ENCODE data around the gene RHBDD1. TPM values are rescaled to one million over a fixed set of nuclear protein-coding genes. Genes with fewer than 3 reads are reported as not detected.

The RHBDD1 gene
- polyA plus RNA-seq, 1 donor = 13.4 TPM

GRCh38 chr2:226845386-226846116 lies 9.7 kb downstream of the RHBDD1 start:
- DNase-seq (ENCODE audit: low read depth) = no peak

GRCh38 chr2:226847090-226847489 lies 11.2 kb downstream of the RHBDD1 start:
- no peak for DNase-seq (ENCODE audit: low read depth)

- no peak for DNase-seq (ENCODE audit: low read depth)
These were observed 11.7 kb downstream of the RHBDD1 start for GRCh38 chr2:226847511-226847910.

- DNase-seq (ENCODE audit: low read depth) = no peak
These were observed 13.5 kb downstream of the RHBDD1 start for GRCh38 chr2:226849349-226849748.

- no peak for DNase-seq (ENCODE audit: low read depth)
These were observed 14.2 kb downstream of the RHBDD1 start for GRCh38 chr2:226850024-226850423.

GRCh38 chr2:226855787-226856186 lies 19.9 kb downstream of the RHBDD1 start:
- no peak for DNase-seq (ENCODE audit: low read depth)

- no peak for DNase-seq (ENCODE audit: low read depth)
These were observed 24.2 kb downstream of the RHBDD1 start for GRCh38 chr2:226860087-226860486.

- DNase-seq (ENCODE audit: low read depth) = no peak
These were observed 26.8 kb downstream of the RHBDD1 start for GRCh38 chr2:226862623-226863022.

GRCh38 chr2:226865273-226865672 lies 29.4 kb downstream of the RHBDD1 start:
- DNase-seq (ENCODE audit: low read depth) = no peak

GRCh38 chr2:226865710-226866109 lies 29.9 kb downstream of the RHBDD1 start:
- DNase-seq (ENCODE audit: low read depth) = no peak

GRCh38 chr2:226868331-226869162 lies 32.7 kb downstream of the RHBDD1 start:
- no peak for DNase-seq (ENCODE audit: low read depth)

- no peak for DNase-seq (ENCODE audit: low read depth)
These were observed 33.5 kb downstream of the RHBDD1 start for GRCh38 chr2:226869371-226869770.

GRCh38 chr2:226873051-226873620 lies 37.3 kb downstream of the RHBDD1 start:
- no peak for DNase-seq (ENCODE audit: low read depth)

GRCh38 chr2:226873826-226874225 lies 38.0 kb downstream of the RHBDD1 start:
- no peak for DNase-seq (ENCODE audit: low read depth)

- DNase-seq (ENCODE audit: low read depth) = no peak
These were observed 38.9 kb downstream of the RHBDD1 start for GRCh38 chr2:226874749-226875148.

GRCh38 chr2:226875438-226876225 lies 39.8 kb downstream of the RHBDD1 start:
- DNase-seq (ENCODE audit: low read depth) = no peak

GRCh38 chr2:226877491-226877890 lies 41.6 kb downstream of the RHBDD1 start:
- no peak for DNase-seq (ENCODE audit: low read depth)

- no peak for DNase-seq (ENCODE audit: low read depth)
These were observed 45.4 kb downstream of the RHBDD1 start for GRCh38 chr2:226881287-226881686.

GRCh38 chr2:226882606-226883005 lies 46.8 kb downstream of the RHBDD1 start:
- no peak for DNase-seq (ENCODE audit: low read depth)

GRCh38 chr2:226883296-226883795 lies 47.5 kb downstream of the RHBDD1 start:
- DNase-seq (ENCODE audit: low read depth) = no peak

- no peak for DNase-seq (ENCODE audit: low read depth)
These were observed 48.3 kb downstream of the RHBDD1 start for GRCh38 chr2:226884166-226884565.
